Breast epithelium (tissue), 3 donors: Measurements from ENCODE around the gene RIC8B.

Experiments
- POLR2A ChIP-seq: fragments of 450-650 bp; IDR thresholded peaks from one replicate; pipeline ENCODE4 v1.6.1; 2016; ENCODE audit warnings: antibody characterized with exemption, mild to moderate bottlenecking, moderate library complexity
- TF ChIP-seq, protein P1 (sequence below), 3 donors: fragments of 450-650 bp; IDR thresholded peaks; one replicate each; pipeline ENCODE4 v1.5.1; 2016 to 2017; ENCODE audit warnings: antibody characterized with exemption in 3 of 3, mild to moderate bottlenecking in 3 of 3, moderate library complexity in 3 of 3

DNA sequence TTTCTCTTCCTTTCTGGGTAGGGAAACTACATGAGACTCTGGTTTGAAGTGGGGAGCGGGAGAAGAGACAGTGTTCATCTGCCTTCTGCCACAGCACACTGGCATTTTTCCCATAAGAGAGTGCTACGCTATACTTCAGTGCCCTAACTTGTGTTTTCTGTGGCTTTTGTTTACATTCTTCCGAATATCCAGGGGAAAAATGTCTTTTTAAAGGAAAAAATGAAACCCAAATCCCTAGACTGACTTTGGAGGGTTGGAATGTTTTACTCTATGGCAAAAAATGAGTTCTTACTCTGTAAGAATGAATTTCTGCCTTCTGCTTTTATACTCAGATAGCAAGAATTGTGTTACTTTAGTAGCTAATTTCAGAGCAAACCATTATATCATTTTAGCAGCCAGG is 93.2 kb downstream of the RIC8B start:
- TF ChIP-seq, protein P1, sequence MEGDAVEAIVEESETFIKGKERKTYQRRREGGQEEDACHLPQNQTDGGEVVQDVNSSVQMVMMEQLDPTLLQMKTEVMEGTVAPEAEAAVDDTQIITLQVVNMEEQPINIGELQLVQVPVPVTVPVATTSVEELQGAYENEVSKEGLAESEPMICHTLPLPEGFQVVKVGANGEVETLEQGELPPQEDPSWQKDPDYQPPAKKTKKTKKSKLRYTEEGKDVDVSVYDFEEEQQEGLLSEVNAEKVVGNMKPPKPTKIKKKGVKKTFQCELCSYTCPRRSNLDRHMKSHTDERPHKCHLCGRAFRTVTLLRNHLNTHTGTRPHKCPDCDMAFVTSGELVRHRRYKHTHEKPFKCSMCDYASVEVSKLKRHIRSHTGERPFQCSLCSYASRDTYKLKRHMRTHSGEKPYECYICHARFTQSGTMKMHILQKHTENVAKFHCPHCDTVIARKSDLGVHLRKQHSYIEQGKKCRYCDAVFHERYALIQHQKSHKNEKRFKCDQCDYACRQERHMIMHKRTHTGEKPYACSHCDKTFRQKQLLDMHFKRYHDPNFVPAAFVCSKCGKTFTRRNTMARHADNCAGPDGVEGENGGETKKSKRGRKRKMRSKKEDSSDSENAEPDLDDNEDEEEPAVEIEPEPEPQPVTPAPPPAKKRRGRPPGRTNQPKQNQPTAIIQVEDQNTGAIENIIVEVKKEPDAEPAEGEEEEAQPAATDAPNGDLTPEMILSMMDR (IDR thresholded peaks at IDR 0.05), result no peak
- no peak for TF ChIP-seq POLR2A
